Thyroid gland (tissue), 4 donors: ENCODE data around the gene SLC5A12.

Experiments used
- CTCF ChIP-seq, 6 experiments: fragments of 200-600 bp in 3 of 6; fragments of 450-650 bp in 3 of 6; sonication (generic) in 3 of 6; IDR thresholded peaks; one replicate each; pipeline ENCODE4 v1.5.1; 2016 to 2019; ENCODE audit warnings: antibody characterized with exemption in 6 of 6, mild to moderate bottlenecking in 2 of 6, inconsistent platforms in 1 of 6, moderate library complexity in 1 of 6
- POLR2A ChIP-seq, 2 donors: fragments of 450-650 bp; IDR thresholded peaks; one replicate each; pipeline ENCODE4 v1.6.1; 2017; ENCODE audit warnings: antibody characterized with exemption in 2 of 2, mild to moderate bottlenecking in 2 of 2, moderate library complexity in 1 of 2

- TF ChIP-seq CTCF (IDR thresholded peaks at IDR 0.05) (no peak), POLR2A (IDR thresholded peaks at IDR 0.05) (no peak)
Measured at GRCh38 chr11:26675233-26675928, 46.5 kb downstream of the SLC5A12 start.
